ENCODE measurements around the gene BMP2K.

The BMP2K gene

GRCh38 chr4:78796526-78796925, 20.4 kb downstream of the BMP2K start:
- Histone ChIP-seq H3K4me1 (ENCODE audit: control insufficient read depth in 1 of 2, insufficient read depth in 2 of 2, low read length in 2 of 2) (peaks cover 0 to 3% of the 10 kb centered on the region in 2 donors), H3K27me3 (ENCODE audit: low read depth, low read length) (no peaks in the 10 kb centered on the region), H3K9me3 (ENCODE audit: control insufficient read depth in 1 of 2, low read length in 2 of 2) (no peaks in the 10 kb centered on the region), H3K36me3 (ENCODE audit: control insufficient read depth in 1 of 2, insufficient read depth in 2 of 2, low read length in 2 of 2) (no peaks in the 10 kb centered on the region), H3K27ac (ENCODE audit: low read length) (no peak overlapping the region), H3K4me3 (ENCODE audit: low read depth in 1 of 2, low read length in 2 of 2) (no peak overlapping the region)

- no peaks in the 10 kb centered on the region for H3K4me1 ChIP-seq (ENCODE audit: control insufficient read depth in 1 of 2, insufficient read depth in 2 of 2, low read length in 2 of 2)
- H3K4me3 ChIP-seq (ENCODE audit: low read depth in 1 of 2, low read length in 2 of 2), result no peak overlapping the region
- no peaks in the 10 kb centered on the region for H3K36me3 ChIP-seq (ENCODE audit: control insufficient read depth in 1 of 2, insufficient read depth in 2 of 2, low read length in 2 of 2)
- no peaks in the 10 kb centered on the region for H3K9me3 ChIP-seq (ENCODE audit: control insufficient read depth in 1 of 2, low read length in 2 of 2)
- H3K27me3 ChIP-seq (ENCODE audit: low read depth, low read length), result no peaks in the 10 kb centered on the region
- no peak overlapping the region for H3K27ac ChIP-seq (ENCODE audit: low read length)
These were observed 21.7 kb downstream of the BMP2K start for GRCh38 chr4:78797777-78798284.

GRCh38 chr4:78799551-78800495, 23.7 kb downstream of the BMP2K start:
- H3K4me1 ChIP-seq (ENCODE audit: control insufficient read depth in 1 of 2, insufficient read depth in 2 of 2, low read length in 2 of 2), result no peaks in the 10 kb centered on the region
- H3K4me3 ChIP-seq (ENCODE audit: low read depth in 1 of 2, low read length in 2 of 2), result no peak overlapping the region
- H3K9me3 ChIP-seq (ENCODE audit: control insufficient read depth in 1 of 2, low read length in 2 of 2), result no peaks in the 10 kb centered on the region
- H3K36me3 ChIP-seq (ENCODE audit: control insufficient read depth in 1 of 2, insufficient read depth in 2 of 2, low read length in 2 of 2), result no peaks in the 10 kb centered on the region
- H3K27me3 ChIP-seq (ENCODE audit: low read depth, low read length), result no peaks in the 10 kb centered on the region
- H3K27ac ChIP-seq (ENCODE audit: low read length), result no peak overlapping the region

GRCh38 chr4:78800965-78801364, 24.8 kb downstream of the BMP2K start:
- H3K9me3 ChIP-seq (ENCODE audit: control insufficient read depth in 1 of 2, low read length in 2 of 2), result no peaks in the 10 kb centered on the region
- no peaks in the 10 kb centered on the region for H3K27me3 ChIP-seq (ENCODE audit: low read depth, low read length)
- H3K36me3 ChIP-seq (ENCODE audit: control insufficient read depth in 1 of 2, insufficient read depth in 2 of 2, low read length in 2 of 2), result no peaks in the 10 kb centered on the region
- H3K27ac ChIP-seq (ENCODE audit: low read length), result no peak overlapping the region
- H3K4me1 ChIP-seq (ENCODE audit: control insufficient read depth in 1 of 2, insufficient read depth in 2 of 2, low read length in 2 of 2), result no peaks in the 10 kb centered on the region
- no peak overlapping the region for H3K4me3 ChIP-seq (ENCODE audit: low read depth in 1 of 2, low read length in 2 of 2)

- no peak overlapping the region for H3K27ac ChIP-seq (ENCODE audit: low read length)
- no peaks in the 10 kb centered on the region for H3K27me3 ChIP-seq (ENCODE audit: low read depth, low read length)
These were observed 27.8 kb downstream of the BMP2K start for GRCh38 chr4:78803983-78804382.

GRCh38 chr4:78806943-78807460, 30.9 kb downstream of the BMP2K start:
- Histone ChIP-seq H3K36me3 (ENCODE audit: control insufficient read depth in 1 of 2, insufficient read depth in 2 of 2, low read length in 2 of 2) (peaks cover 0 to 3% of the 10 kb centered on the region in 2 donors), H3K27ac (ENCODE audit: low read length) (no peak overlapping the region), H3K27me3 (ENCODE audit: low read depth, low read length) (no peaks in the 10 kb centered on the region), H3K9me3 (ENCODE audit: control insufficient read depth in 1 of 2, low read length in 2 of 2) (peaks cover 0 to 5% of the 10 kb centered on the region in 2 donors), H3K4me1 (ENCODE audit: control insufficient read depth in 1 of 2, insufficient read depth in 2 of 2, low read length in 2 of 2) (peaks cover 0 to 3% of the 10 kb centered on the region in 2 donors), H3K4me3 (ENCODE audit: low read depth in 1 of 2, low read length in 2 of 2) (no peak overlapping the region)

More at GRCh38 chr4:78803983-78804382, 27.8 kb downstream of the BMP2K start:
- H3K4me3 ChIP-seq (ENCODE audit: low read depth in 1 of 2, low read length in 2 of 2), result no peak overlapping the region
- H3K36me3 ChIP-seq (ENCODE audit: control insufficient read depth in 1 of 2, insufficient read depth in 2 of 2, low read length in 2 of 2), result peaks cover 0 to 3% of the 10 kb centered on the region in 2 donors
- H3K9me3 ChIP-seq (ENCODE audit: control insufficient read depth in 1 of 2, low read length in 2 of 2), result peaks cover 0 to 5% of the 10 kb centered on the region in 2 donors
- no peaks in the 10 kb centered on the region for H3K4me1 ChIP-seq (ENCODE audit: control insufficient read depth in 1 of 2, insufficient read depth in 2 of 2, low read length in 2 of 2)

GRCh38 chr4:78809295-78809694, 33.1 kb downstream of the BMP2K start:
- Histone ChIP-seq H3K4me1 (ENCODE audit: control insufficient read depth in 1 of 2, insufficient read depth in 2 of 2, low read length in 2 of 2) (peaks cover 0 to 3% of the 10 kb centered on the region in 2 donors), H3K4me3 (ENCODE audit: low read depth in 1 of 2, low read length in 2 of 2) (no peak overlapping the region), H3K36me3 (ENCODE audit: control insufficient read depth in 1 of 2, insufficient read depth in 2 of 2, low read length in 2 of 2) (peaks cover 0 to 3% of the 10 kb centered on the region in 2 donors), H3K27me3 (ENCODE audit: low read depth, low read length) (no peaks in the 10 kb centered on the region), H3K27ac (ENCODE audit: low read length) (no peak overlapping the region), H3K9me3 (ENCODE audit: control insufficient read depth in 1 of 2, low read length in 2 of 2) (peaks cover 0 to 5% of the 10 kb centered on the region in 2 donors)

- H3K36me3 ChIP-seq (ENCODE audit: control insufficient read depth in 1 of 2, insufficient read depth in 2 of 2, low read length in 2 of 2), result peaks cover 0 to 3% of the 10 kb centered on the region in 2 donors
These were observed 34.0 kb downstream of the BMP2K start for GRCh38 chr4:78809928-78810835.

GRCh38 chr4:78811034-78811433, 34.9 kb downstream of the BMP2K start:
- Histone ChIP-seq H3K27me3 (ENCODE audit: low read depth, low read length) (no peaks in the 10 kb centered on the region), H3K36me3 (ENCODE audit: control insufficient read depth in 1 of 2, insufficient read depth in 2 of 2, low read length in 2 of 2) (peaks cover 0 to 3% of the 10 kb centered on the region in 2 donors), H3K4me1 (ENCODE audit: control insufficient read depth in 1 of 2, insufficient read depth in 2 of 2, low read length in 2 of 2) (peaks cover 0 to 3% of the 10 kb centered on the region in 2 donors), H3K4me3 (ENCODE audit: low read depth in 1 of 2, low read length in 2 of 2) (no peak overlapping the region), H3K27ac (ENCODE audit: low read length) (no peak overlapping the region), H3K9me3 (ENCODE audit: control insufficient read depth in 1 of 2, low read length in 2 of 2) (peaks cover 0 to 5% of the 10 kb centered on the region in 2 donors)

More at GRCh38 chr4:78809928-78810835, 34.0 kb downstream of the BMP2K start:
- Histone ChIP-seq H3K27me3 (ENCODE audit: low read depth, low read length) (no peaks in the 10 kb centered on the region), H3K4me1 (ENCODE audit: control insufficient read depth in 1 of 2, insufficient read depth in 2 of 2, low read length in 2 of 2) (peaks cover 0 to 3% of the 10 kb centered on the region in 2 donors), H3K4me3 (ENCODE audit: low read depth in 1 of 2, low read length in 2 of 2) (no peak overlapping the region), H3K27ac (ENCODE audit: low read length) (no peak overlapping the region), H3K9me3 (ENCODE audit: control insufficient read depth in 1 of 2, low read length in 2 of 2) (peaks cover 0 to 5% of the 10 kb centered on the region in 2 donors)

GRCh38 chr4:78818530-78819079, 42.5 kb downstream of the BMP2K start:
- Histone ChIP-seq H3K27me3 (ENCODE audit: low read depth, low read length) (no peaks in the 10 kb centered on the region), H3K27ac (ENCODE audit: low read length) (no peak overlapping the region), H3K4me1 (ENCODE audit: control insufficient read depth in 1 of 2, insufficient read depth in 2 of 2, low read length in 2 of 2) (no peaks in the 10 kb centered on the region), H3K36me3 (ENCODE audit: control insufficient read depth in 1 of 2, insufficient read depth in 2 of 2, low read length in 2 of 2) (no peaks in the 10 kb centered on the region), H3K4me3 (ENCODE audit: low read depth in 1 of 2, low read length in 2 of 2) (no peak overlapping the region), H3K9me3 (ENCODE audit: control insufficient read depth in 1 of 2, low read length in 2 of 2) (no peaks in the 10 kb centered on the region)

Data from muscle layer of duodenum (tissue), 2 donors.